OCI-LY7 (cell line): ENCODE measurements around the gene WRAP73. TPM values are rescaled to one million over a fixed set of nuclear protein-coding genes. Genes with fewer than 3 reads are reported as not detected.

ENCODE experiments used
- BruUV-seq: library from RNA; stranded (reverse); fragments of 400-500 nt; replicated peaks from 2 replicates; lab custom pipeline; 2021; lab: Mats Ljungman, UMichigan
- CTCF ChIA-PET: fragments of 300-600 bp; sonication (Branson Sonifier 250); formaldehyde crosslinking; loops from one replicate; lab custom pipeline; 2022; ENCODE audit warnings: antibody characterized with exemption; ENCODE audit not compliant: unreplicated experiment; lab: Charles Lee
- POLR2A ChIA-PET: fragments of 300-600 bp; sonication (Branson Sonifier 250); formaldehyde crosslinking; loops from one replicate; lab custom pipeline; 2022; ENCODE audit warnings: antibody characterized with exemption; lab: Charles Lee
- DNase-seq: peaks from one replicate; pipeline ENCODE4 v3.0.0-alpha.2; 2015; ENCODE audit warnings: low spot score
- H2AFZ ChIP-seq: fragments of 200-600 bp; sonication (generic), shearing (Covaris generic); 2 replicates; pipeline ENCODE4 v1.6.1; 2014; ENCODE audit warnings: mild to moderate bottlenecking, antibody characterized with exemption, low read length, moderate library complexity
- H3K27ac ChIP-seq: fragments of 200-600 bp; sonication (generic); 2 replicates; pipeline ENCODE4 v1.5.1; 2014; ENCODE audit warnings: mixed run types, low read depth, mild to moderate bottlenecking, moderate library complexity, low read length, inconsistent platforms; ENCODE audit not compliant: poor library complexity, severe bottlenecking
- H3K36me3 ChIP-seq: fragments of 200-600 bp; sonication (generic); 2 replicates; pipeline ENCODE4 v1.6.1; 2014; ENCODE audit warnings: mild to moderate bottlenecking, antibody characterized with exemption, low read length, moderate library complexity, mixed read lengths; ENCODE audit not compliant: insufficient read depth
- H3K4me1 ChIP-seq: fragments of 200-600 bp; sonication (generic); 2 replicates; pipeline ENCODE4 v1.5.1; 2014; ENCODE audit warnings: mild to moderate bottlenecking, low read length; ENCODE audit not compliant: insufficient read depth, poor library complexity, severe bottlenecking
- H3K4me2 ChIP-seq: fragments of 200-600 bp; sonication (generic); 2 replicates; pipeline ENCODE4 v1.6.1; 2014; ENCODE audit warnings: mild to moderate bottlenecking, low read length
- H3K4me3 ChIP-seq: fragments of 200-600 bp; sonication (generic); 2 replicates; pipeline ENCODE4 v1.5.1; 2014; ENCODE audit warnings: mild to moderate bottlenecking, low read depth, low read length; ENCODE audit not compliant: poor library complexity, severe bottlenecking
- H3K79me2 ChIP-seq: fragments of 200-600 bp; sonication (generic); 2 replicates; pipeline ENCODE4 v1.6.1; 2016; ENCODE audit warnings: low read depth, mild to moderate bottlenecking, low read length, moderate library complexity, mixed read lengths; ENCODE audit not compliant: insufficient read depth
- H3K9me2 ChIP-seq: fragments of 200-600 bp; sonication (generic); 2 replicates; pipeline ENCODE4 v1.6.1; 2016; ENCODE audit warnings: mild to moderate bottlenecking, low read length, mixed read lengths; ENCODE audit not compliant: insufficient read depth
- H3K9me3 ChIP-seq: fragments of 200-600 bp; sonication (generic); 2 replicates; pipeline ENCODE4 v1.6.1; 2014; ENCODE audit warnings: mild to moderate bottlenecking, mixed run types, low read length, mixed read lengths
- H4K20me1 ChIP-seq: fragments of 200-600 bp; sonication (generic); 2 replicates; pipeline ENCODE4 v1.6.1; 2014; ENCODE audit warnings: mild to moderate bottlenecking, antibody characterized with exemption, low read length, moderate library complexity, mixed read lengths; ENCODE audit not compliant: insufficient read depth
- EZH2phosphoT487 ChIP-seq: fragments of 200-600 bp; sonication (generic); IDR thresholded peaks from 2 replicates; pipeline ENCODE4 v1.6.1; 2018; ENCODE audit warnings: low read depth, borderline replicate concordance, mild to moderate bottlenecking, mixed run types, antibody characterized with exemption, low read length, moderate library complexity, mixed read lengths
- intact Hi-C: fragments of 100-400 bp; cut with micrococcal nuclease; formaldehyde crosslinking; loops from one replicate; pipeline ENCODE4 v1.10.0; 2022; ENCODE audit not compliant: unreplicated experiment
- total RNA-seq, 2 experiments: library from RNA; depleted of rRNA in 1 of 2; stranded (reverse); fragments of >200 nt in 1 of 2; shearing (Covaris generic) in 1 of 2; gene quantifications; 2 replicates each; pipeline ENCODE4 v1.2.3, GENCODE V29; 2014 to 2022
- TF ChIP-seq, protein P1 (sequence below): fragments of 200-600 bp; sonication (generic); conservative IDR thresholded peaks from 2 replicates; pipeline ENCODE4 v1.5.1; 2014; ENCODE audit warnings: mild to moderate bottlenecking, antibody characterized with exemption, low read length, moderate library complexity, mixed read lengths

Gene WRAP73
- total RNA-seq, 2 experiments from 2014 or later, result 34.7 to 40.0 TPM

DNA sequence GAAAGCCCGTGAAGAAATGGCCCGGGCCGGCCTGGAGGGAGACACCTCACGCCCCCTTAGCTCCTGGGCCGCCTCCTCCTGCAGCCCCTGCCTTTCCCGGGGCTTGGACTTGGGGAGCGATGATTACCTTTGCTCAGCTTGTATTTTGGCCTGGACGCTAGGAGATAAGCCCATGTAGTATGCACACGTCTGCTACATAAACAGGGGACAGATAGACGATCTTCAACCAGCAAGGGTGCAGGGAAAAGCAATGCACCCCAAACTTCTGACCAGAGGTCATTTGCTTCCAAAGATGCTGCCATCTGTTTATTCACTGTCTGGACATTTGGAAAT lies 3.3 kb upstream of the WRAP73 start:
- POLR2A ChIA-PET, result no interaction called here
- no peak for TF ChIP-seq EZH2phosphoT487
- TF ChIP-seq, protein P1, sequence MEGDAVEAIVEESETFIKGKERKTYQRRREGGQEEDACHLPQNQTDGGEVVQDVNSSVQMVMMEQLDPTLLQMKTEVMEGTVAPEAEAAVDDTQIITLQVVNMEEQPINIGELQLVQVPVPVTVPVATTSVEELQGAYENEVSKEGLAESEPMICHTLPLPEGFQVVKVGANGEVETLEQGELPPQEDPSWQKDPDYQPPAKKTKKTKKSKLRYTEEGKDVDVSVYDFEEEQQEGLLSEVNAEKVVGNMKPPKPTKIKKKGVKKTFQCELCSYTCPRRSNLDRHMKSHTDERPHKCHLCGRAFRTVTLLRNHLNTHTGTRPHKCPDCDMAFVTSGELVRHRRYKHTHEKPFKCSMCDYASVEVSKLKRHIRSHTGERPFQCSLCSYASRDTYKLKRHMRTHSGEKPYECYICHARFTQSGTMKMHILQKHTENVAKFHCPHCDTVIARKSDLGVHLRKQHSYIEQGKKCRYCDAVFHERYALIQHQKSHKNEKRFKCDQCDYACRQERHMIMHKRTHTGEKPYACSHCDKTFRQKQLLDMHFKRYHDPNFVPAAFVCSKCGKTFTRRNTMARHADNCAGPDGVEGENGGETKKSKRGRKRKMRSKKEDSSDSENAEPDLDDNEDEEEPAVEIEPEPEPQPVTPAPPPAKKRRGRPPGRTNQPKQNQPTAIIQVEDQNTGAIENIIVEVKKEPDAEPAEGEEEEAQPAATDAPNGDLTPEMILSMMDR, result no peak
- Histone ChIP-seq H3K9me2 (no peaks in the 10 kb centered on the region), H4K20me1 (no peaks in the 10 kb centered on the region), H2AFZ (no peak overlapping the region), H3K36me3 (no peaks in the 10 kb centered on the region), H3K4me1 (peaks cover 22% of the 10 kb centered on the region), H3K79me2 (no peaks in the 10 kb centered on the region), H3K9me3 (no peaks in the 10 kb centered on the region), H3K4me3 (no peak overlapping the region), H3K4me2 (no peak overlapping the region), H3K27ac (no peak overlapping the region)
- no TSS peak for BruUV-seq
- intact Hi-C loops, result no loop called here
- CTCF ChIA-PET, result no interaction called here
- no peak for DNase-seq

DNA sequence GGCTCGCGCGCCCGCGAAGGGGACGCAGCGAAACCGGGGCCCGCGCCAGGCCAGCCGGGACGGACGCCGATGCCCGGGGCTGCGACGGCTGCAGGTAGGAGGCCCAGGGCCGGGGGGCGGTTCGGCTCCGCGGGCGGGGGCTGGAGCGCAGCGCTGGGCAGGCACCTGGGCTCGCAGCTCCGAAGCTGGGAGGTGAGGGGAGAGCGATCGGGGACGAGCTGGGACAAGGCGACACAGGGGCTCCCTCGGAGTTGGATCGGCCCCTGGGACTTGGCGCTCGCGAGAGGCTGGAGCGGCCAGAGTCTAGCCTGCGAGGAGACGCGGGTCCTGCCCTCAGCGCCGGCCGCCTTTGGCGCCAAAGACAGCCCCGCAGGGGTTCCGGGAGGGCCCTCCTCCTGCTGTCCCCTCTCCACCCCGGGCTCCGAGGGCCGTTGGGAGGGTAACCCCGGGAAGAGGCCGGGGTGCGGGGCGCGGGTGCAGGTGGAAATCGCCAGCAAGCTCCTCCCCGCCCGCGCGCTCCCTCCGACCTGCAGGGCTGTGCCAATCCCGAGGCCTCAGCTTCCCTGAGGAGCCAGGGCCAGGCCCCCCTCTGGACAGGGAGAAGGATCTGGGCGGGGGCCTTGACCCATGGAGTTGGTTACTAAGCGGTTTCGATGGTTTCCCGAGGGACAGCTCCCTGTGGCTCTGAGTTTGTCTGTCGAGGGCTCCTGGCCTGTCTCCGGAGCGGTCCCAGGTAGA lies 2.8 kb upstream of the WRAP73 start:
- ChIA-PET POLR2A (no interaction called here), CTCF (no interaction called here)
- no peaks in the 10 kb centered on the region for H4K20me1 ChIP-seq
- H3K4me2 ChIP-seq, result no peak overlapping the region; the same call in 1 of the 2 replicates
- no peaks in the 10 kb centered on the region for H3K36me3 ChIP-seq
- no peak for TF ChIP-seq EZH2phosphoT487
- TF ChIP-seq, protein P1, result no peak
- no peaks in the 10 kb centered on the region for H3K79me2 ChIP-seq
- no peak for DNase-seq
- H3K9me2 ChIP-seq, result no peaks in the 10 kb centered on the region
- peaks cover 23% of the 10 kb centered on the region for H3K4me1 ChIP-seq
- H3K9me3 ChIP-seq, result no peaks in the 10 kb centered on the region
- no peak overlapping the region for H3K4me3 ChIP-seq
- intact Hi-C loops, result no loop called here
- no peak overlapping the region for H2AFZ ChIP-seq
- no peak overlapping the region for H3K27ac ChIP-seq
- no TSS peak for BruUV-seq

DNA sequence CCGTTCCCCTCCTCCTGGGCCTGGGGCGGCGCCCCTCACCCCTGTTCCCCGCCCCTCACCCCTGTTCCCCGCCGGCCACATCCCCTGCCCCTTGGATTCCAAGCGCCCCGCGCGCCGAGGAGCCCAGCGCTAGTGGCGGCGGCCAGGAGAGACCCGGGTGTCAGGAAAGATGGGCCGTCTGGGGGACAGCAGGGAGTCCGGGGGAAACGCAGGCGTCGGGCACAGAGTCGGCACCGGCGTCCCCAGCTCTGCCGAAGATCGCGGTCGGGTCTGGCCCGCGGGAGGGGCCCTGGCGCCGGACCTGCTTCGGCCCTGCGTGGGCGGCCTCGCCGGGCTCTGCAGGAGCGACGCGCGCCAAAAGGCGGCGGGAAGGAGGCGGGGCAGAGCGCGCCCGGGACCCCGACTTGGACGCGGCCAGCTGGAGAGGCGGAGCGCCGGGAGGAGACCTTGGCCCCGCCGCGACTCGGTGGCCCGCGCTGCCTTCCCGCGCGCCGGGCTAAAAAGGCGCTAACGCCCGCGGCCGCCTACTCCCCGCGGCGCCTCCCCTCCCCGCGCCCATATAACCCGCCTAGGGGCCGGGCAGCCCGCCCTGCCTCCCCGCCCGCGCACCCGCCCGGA lies 2.1 kb upstream of the WRAP73 start, which contains the start of gene TP73:
TSS of gene TP73 (plus strand) at position 587 of the 618 bp plus-strand sequence. CDS start 29,850 bp downstream, outside the sequence.
- CTCF ChIA-PET, result no interaction called here
- H3K4me1 ChIP-seq, result peaks cover 23% of the 10 kb centered on the region
- H3K27ac ChIP-seq, result no peak within 1 kb of the TSS
- no peaks in the 10 kb centered on the region for H3K79me2 ChIP-seq
- no peak for DNase-seq
- TF ChIP-seq, protein P1, result no peak
- no peak for TF ChIP-seq EZH2phosphoT487
- H3K9me2 ChIP-seq, result no peaks in the 10 kb centered on the region
- no peak within 1 kb of the TSS; the same call in 1 of the 2 replicates for H3K4me2 ChIP-seq
- no peaks in the 10 kb centered on the region for H4K20me1 ChIP-seq
- H3K36me3 ChIP-seq, result peaks cover 5% of the 10 kb centered on the region; the same call in 1 of the 2 replicates
- no peak within 1 kb of the TSS for H2AFZ ChIP-seq
- intact Hi-C loops, result no loop called here
- no peak within 1 kb of the TSS for H3K4me3 ChIP-seq
- BruUV-seq, result no TSS peak
- no peaks in the 10 kb centered on the region for H3K9me3 ChIP-seq
- POLR2A ChIA-PET, result no interaction called here
